IPS-NIHi7 (cell line): ENCODE measurements around the gene PIK3R6.

Experiments
- DNase-seq: peaks from one replicate; pipeline ENCODE4 v3.0.0; 2012; ENCODE audit warnings: mixed read lengths; ENCODE audit errors: extremely low spot score

Gene PIK3R6

GRCh38 chr17:8849311-8850041 is 18.0 kb downstream of the PIK3R6 start:
- no peak for DNase-seq

GRCh38 chr17:8847891-8848290 is 19.6 kb downstream of the PIK3R6 start:
- no peak for DNase-seq

- DNase-seq: peak; percentile 84
Measured at GRCh38 chr17:8846768-8847211, 20.7 kb downstream of the PIK3R6 start.

DNA sequence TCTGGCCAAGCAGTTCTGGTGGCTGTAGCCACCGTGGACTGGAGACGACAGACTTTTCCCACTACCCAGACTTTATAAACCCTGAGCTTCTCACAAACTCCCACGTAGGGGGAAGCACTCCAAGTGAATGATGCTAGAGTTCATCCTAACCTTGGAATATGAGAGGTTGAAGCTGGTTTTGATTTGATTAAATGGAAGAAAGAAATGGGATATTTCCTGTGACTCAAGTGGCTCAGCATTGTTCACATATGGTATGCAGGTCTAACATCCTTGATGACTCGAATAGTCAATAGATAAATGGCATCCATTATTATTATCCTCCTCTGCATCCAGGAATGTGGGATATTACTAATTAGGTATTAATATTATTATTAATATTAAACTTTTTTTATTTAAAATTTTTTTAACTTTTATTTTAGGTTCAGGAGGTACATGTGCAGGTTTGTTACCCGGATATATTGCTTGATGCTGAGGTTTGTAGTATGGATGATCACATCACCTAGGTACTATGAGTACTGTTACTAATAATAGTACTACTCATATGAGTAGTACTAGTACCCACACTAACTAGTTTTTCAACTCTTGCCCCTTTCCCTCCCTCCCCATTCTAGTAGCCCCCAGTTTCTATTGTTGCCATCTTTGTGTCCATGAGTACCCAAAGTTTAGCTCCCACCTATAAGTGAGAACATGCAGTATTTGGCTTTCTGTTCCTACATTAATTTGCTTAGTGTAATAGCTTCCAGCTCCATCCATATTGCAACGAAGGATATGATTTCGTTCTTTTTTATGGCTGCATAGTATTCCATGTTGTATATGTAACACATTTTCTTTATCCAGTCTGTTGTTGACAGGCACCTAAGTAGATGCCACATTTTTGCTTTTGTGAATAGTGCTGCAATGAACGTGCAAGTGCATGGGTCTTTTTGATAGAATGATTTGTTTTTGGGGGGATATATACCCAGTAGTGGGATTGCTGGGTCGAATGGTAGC is 22.9 kb downstream of the PIK3R6 start:
- no peak for DNase-seq

GRCh38 chr17:8843344-8843743 is 24.1 kb downstream of the PIK3R6 start:
- DNase-seq: no peak

- no peak for DNase-seq
Measured at GRCh38 chr17:8841844-8842243, 25.6 kb downstream of the PIK3R6 start.

DNA sequence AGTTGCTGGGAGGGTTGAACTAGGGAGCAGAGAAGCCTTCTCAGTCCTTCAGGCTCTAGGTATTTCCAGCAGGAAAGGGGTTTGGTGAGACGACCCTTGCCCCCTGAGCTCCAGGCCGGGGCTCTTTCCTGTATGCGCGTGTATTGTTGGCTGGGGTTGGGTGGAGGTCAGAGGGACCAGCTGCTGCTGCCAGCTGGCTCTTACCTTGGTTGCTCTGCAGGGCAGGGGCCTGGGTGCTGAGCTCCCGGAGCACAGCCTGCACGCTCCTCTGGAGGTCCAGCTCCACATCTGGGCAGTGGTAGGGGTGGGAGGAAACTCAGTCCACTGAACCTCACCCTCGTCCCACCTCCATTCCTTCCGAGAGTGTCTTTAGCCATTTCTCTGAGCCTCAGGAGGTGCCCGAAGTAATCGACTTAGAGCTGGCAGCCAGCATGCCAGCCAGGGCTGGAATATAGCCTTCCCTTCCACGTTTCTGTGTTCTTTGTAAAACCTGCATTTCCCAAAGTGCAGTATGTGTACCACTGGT is 28.0 kb downstream of the PIK3R6 start:
- DNase-seq: no peak

- no peak for DNase-seq
Measured at GRCh38 chr17:8838551-8839095, 28.9 kb downstream of the PIK3R6 start.

DNA sequence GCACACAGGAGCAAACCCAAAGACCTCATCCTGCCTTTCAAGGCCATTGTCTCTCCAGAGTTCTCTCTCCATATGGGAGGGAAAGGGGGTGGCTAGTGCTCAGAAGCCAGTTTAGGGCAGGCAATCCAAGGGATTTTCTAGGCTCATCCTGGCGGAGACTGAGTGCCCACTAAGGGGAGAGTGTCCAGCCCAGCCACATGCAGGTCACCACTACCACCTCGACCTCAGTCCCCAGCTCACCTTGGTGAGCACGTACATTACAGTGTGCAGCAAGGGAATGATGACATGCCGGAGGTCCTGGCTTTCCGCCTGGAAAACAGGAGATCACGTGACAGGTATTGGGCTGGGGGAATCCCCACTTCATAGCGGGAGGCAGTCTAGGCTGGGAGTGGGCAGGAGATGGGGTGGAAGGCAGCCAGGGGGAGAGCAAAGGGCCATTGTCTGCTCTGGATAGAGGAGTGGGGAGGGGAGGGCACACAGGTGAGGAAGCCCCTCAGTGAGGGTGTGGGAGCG is 29.9 kb downstream of the PIK3R6 start:
- DNase-seq: peak; percentile 52

GRCh38 chr17:8836821-8837562 is 30.5 kb downstream of the PIK3R6 start:
- DNase-seq: no peak

GRCh38 chr17:8835631-8836364 is 31.7 kb downstream of the PIK3R6 start:
- no peak for DNase-seq

GRCh38 chr17:8835106-8835505 is 32.4 kb downstream of the PIK3R6 start:
- DNase-seq: no peak

DNA sequence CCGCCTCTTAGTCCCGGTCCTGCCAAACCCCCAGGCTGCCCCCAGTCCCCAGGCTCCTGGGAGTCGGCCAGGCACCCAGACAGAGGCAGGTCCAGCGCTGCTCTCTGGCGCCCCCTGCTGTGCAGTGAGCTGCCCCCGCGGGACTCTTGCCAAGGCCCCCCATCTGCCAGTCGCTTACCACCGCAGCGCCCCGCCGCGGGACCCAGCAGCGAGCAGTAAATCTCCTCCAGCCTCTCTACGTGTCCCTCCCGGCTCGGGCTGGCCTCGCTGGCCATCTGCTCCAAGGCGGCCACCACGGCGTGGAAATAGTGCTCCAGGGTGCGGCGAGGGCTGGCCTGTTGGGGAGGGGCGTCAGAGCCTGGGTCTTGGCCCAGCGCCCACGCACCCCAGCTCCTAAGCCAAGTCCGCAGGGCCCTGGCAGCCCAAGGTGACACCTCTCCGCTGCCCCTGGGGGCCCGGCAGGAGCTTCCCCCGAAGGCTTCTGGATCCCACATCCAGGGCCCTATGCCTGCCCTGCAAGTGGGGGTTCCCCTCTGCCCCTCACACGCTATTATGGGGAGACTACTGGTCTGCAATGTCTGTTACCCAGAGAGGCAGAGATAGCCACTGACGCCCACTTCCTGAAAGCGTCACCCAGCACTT is 34.6 kb downstream of the PIK3R6 start:
- peak; percentile 92 for DNase-seq

DNA sequence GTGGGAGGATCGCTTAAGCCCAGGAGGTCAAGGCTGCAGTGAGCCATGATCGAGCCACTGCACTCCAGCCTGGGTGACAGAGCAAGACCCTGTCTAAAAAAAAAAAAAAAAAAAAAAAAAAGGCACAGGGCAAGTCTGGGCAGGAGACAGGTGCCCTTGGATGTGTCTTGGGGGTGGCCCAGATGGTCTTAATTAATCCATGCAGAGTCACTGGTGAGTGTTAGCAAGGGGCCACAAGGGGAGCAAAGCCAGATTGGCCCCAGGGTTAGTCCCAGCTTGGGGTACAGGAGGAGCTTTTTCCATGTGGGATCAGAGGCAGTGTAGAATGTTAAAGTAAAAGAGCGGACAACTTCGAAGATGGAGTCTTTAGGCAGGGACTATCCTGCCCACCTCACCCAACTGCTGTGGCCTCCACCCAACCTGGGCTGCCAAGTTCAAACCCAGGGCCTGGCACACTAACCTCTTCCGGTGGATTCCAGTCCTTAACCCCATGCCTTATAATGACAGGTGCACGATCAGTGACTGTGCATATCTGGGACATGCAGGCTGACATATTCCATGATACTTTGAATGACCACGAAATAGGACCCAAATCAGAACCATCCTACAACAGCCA is 36.1 kb downstream of the PIK3R6 start:
- peak; percentile 2 for DNase-seq

GRCh38 chr17:8830141-8830540 is 37.3 kb downstream of the PIK3R6 start:
- no peak for DNase-seq

- peak; percentile 3 for DNase-seq
Measured at GRCh38 chr17:8829036-8829941, 38.2 kb downstream of the PIK3R6 start.

- no peak for DNase-seq
Measured at GRCh38 chr17:8828517-8828875, 39.0 kb downstream of the PIK3R6 start.

GRCh38 chr17:8826808-8827435 is 40.6 kb downstream of the PIK3R6 start:
- no peak for DNase-seq
